ENCODE results near the gene CCN6. TPM values are rescaled to one million over a fixed set of nuclear protein-coding genes. Genes with fewer than 3 reads are reported as not detected.

CCN6 gene
- total RNA-seq, 1 experiment from 2014 or later: not detected

- no peak overlapping the region for H3K4me2 ChIP-seq (ENCODE audit: insufficient read depth, insufficient read length, low read length)
- H3K4me1 Mint-ChIP-seq: no peaks in the 10 kb centered on the region
- H3K23ac ChIP-seq (ENCODE audit: insufficient read length, low read depth, low read length): no peak overlapping the region
- H3K23me2 ChIP-seq (ENCODE audit: insufficient read length, low read depth, low read length, poor library complexity, severe bottlenecking): no peaks in the 10 kb centered on the region
- H3K18ac ChIP-seq (ENCODE audit: insufficient read length, low read depth, low read length): no peak overlapping the region
- no peak overlapping the region for H3K27ac ChIP-seq (ENCODE audit: insufficient read length, low read depth, low read length)
- no peaks in the 10 kb centered on the region for H3K9me3 Mint-ChIP-seq
- H3K14ac ChIP-seq (ENCODE audit: insufficient read depth, low read length): no peak overlapping the region
- H3K4me3 Mint-ChIP-seq: no peak overlapping the region
- no peak overlapping the region for H2AK5ac ChIP-seq (ENCODE audit: insufficient read length, low read length)
- H4K20me1 ChIP-seq (ENCODE audit: control insufficient read depth, insufficient read depth, insufficient read length): no peaks in the 10 kb centered on the region
- no peaks in the 10 kb centered on the region for H3K79me1 ChIP-seq (ENCODE audit: insufficient read depth, low read depth, low read length, poor library complexity, severe bottlenecking)
- H3K27me3 ChIP-seq (ENCODE audit: insufficient read depth, low read length): no peaks in the 10 kb centered on the region
- no peak for DNase-seq
- H2AFZ ChIP-seq (ENCODE audit: low read length): no peak overlapping the region
- no peak overlapping the region for H4K91ac ChIP-seq (ENCODE audit: insufficient read length, low read depth, low read length)
- H2BK12ac ChIP-seq (ENCODE audit: insufficient read length, low read depth, low read length): no peak overlapping the region
- no peaks in the 10 kb centered on the region for H3K9me3 ChIP-seq (ENCODE audit: control insufficient read depth, low read depth, low read length)
- H2BK5ac ChIP-seq (ENCODE audit: insufficient read length, low read length): no peak overlapping the region
- H4K8ac ChIP-seq (replicated peaks; ENCODE audit: insufficient read length, low read depth, low read length): no peak overlapping the region
- no peak overlapping the region for H4K5ac ChIP-seq (ENCODE audit: insufficient read length, low read depth, low read length)
- no peak overlapping the region for H3K4ac ChIP-seq (ENCODE audit: low read depth, low read length)
- H3K4me1 ChIP-seq (ENCODE audit: insufficient read depth, low read length): no peaks in the 10 kb centered on the region
- no peaks in the 10 kb centered on the region for H3K79me2 ChIP-seq (ENCODE audit: insufficient read depth, low read length)
- no peak overlapping the region for H3K56ac ChIP-seq (ENCODE audit: insufficient read length, low read depth, low read length)
- H2BK15ac ChIP-seq (ENCODE audit: low read depth, low read length): no peak overlapping the region
- no peak overlapping the region for H3K27ac Mint-ChIP-seq
- no peak overlapping the region for H3T11ph ChIP-seq (ENCODE audit: low read length)
- TF ChIP-seq CTCF (conservative IDR thresholded peaks at IDR 0.05): no peak
- no peak overlapping the region for H2BK120ac ChIP-seq (ENCODE audit: low read depth, low read length, poor library complexity, severe bottlenecking)
- H2BK20ac ChIP-seq (ENCODE audit: low read depth, low read length, poor library complexity, severe bottlenecking): no peak overlapping the region
- H3K36me3 Mint-ChIP-seq (ENCODE audit: insufficient read depth in 1 of 3, low read depth in 3 of 3): no peaks in the 10 kb centered on the region
- no peak overlapping the region for H3K9ac ChIP-seq (ENCODE audit: extremely low read depth, insufficient read length, low read length)
- no peaks in the 10 kb centered on the region for H3K27me3 Mint-ChIP-seq (ENCODE audit: low read depth)
- no CpG with 5 or more reads among the region's 4 CpGs for WGBS (ENCODE audit: extremely low coverage, insufficient read length, low lambda C conversion rate)
Measured at GRCh38 chr6:112061605-112062004, 7.7 kb downstream of the CCN6 start.
